B cell (primary cell): ENCODE data around the gene PRRX1. TPM values are rescaled to one million over a fixed set of nuclear protein-coding genes. Genes with fewer than 3 reads are reported as not detected.

Experiments used
- ATAC-seq: fragments of 200-7000 bp; cut with Tn5 transposase; one replicate; pipeline ENCODE4 v1.10.0; 2021; ENCODE audit warnings: low read depth, mild to moderate bottlenecking, moderate number of reproducible peaks, moderate library complexity
- CTCF ChIA-PET: fragments of 350-600 bp; sonication (Branson Sonifier 250); formaldehyde crosslinking; loops from one replicate; lab custom pipeline; 2021; ENCODE audit warnings: antibody characterized with exemption, inconsistent platforms; lab: Charles Lee
- POLR2A ChIA-PET: fragments of 350-600 bp; sonication (Branson Sonifier 250); formaldehyde crosslinking; loops from one replicate; lab custom pipeline; 2021; ENCODE audit warnings: antibody characterized with exemption; lab: Charles Lee
- DNase-seq: peaks from one replicate; pipeline ENCODE4 v3.0.0; 2013
- H2AFZ ChIP-seq: 2 replicates; pipeline ENCODE4 v1.6.1; 2012; ENCODE audit warnings: mild to moderate bottlenecking, low read depth, low read length; ENCODE audit not compliant: insufficient read depth, poor library complexity, severe bottlenecking
- H3K27ac ChIP-seq, 2 donors: 1 replicate in 1 of 2; 2 replicates in 1 of 2; pipeline ENCODE4 v1.5.1; 2012 to 2013; ENCODE audit warnings: low read length in 2 of 2, mild to moderate bottlenecking in 2 of 2, moderate library complexity in 1 of 2
- H3K27me3 ChIP-seq, 4 experiments: fragments of 200-600 bp in 1 of 4; sonication (generic) in 1 of 4; replicated peaks in 1 of 4; 1 replicate in 2 of 4; 2 replicates in 2 of 4; pipeline versions ENCODE4 v1.6.1 to v1.7.0; 2013 to 2016; ENCODE audit warnings: low read length in 3 of 4, mild to moderate bottlenecking in 2 of 4, mixed read lengths in 1 of 4, moderate library complexity in 1 of 4; ENCODE audit not compliant: insufficient read depth in 4 of 4, control insufficient read depth in 3 of 4; ENCODE audit errors: control extremely low read depth in 1 of 4
- H3K36me3 ChIP-seq, 2 experiments: replicated peaks in 1 of 2; 1 replicate in 1 of 2; 2 replicates in 1 of 2; pipeline versions ENCODE4 v1.6.1 to v1.7.1; 2013; ENCODE audit warnings: low read length in 1 of 2; ENCODE audit not compliant: insufficient read depth in 2 of 2, control insufficient read depth in 1 of 2; ENCODE audit errors: control extremely low read depth in 1 of 2, extremely low read depth in 1 of 2
- H3K4me1 ChIP-seq, 2 donors: fragments of 200-600 bp in 1 of 2; sonication (generic) in 1 of 2; 1 replicate in 1 of 2; 2 replicates in 1 of 2; pipeline versions ENCODE4 v1.5.1 to v1.6.1; 2013 to 2017; ENCODE audit warnings: low read length in 2 of 2; ENCODE audit not compliant: control insufficient read depth in 2 of 2, insufficient read depth in 2 of 2
- H3K4me2 ChIP-seq: replicated peaks from 2 replicates; pipeline ENCODE3; 2012; ENCODE audit warnings: mild to moderate bottlenecking, low read depth, low read length; ENCODE audit not compliant: poor library complexity, severe bottlenecking
- H3K4me3 ChIP-seq, 5 experiments: fragments of 200-600 bp in 1 of 5; sonication (generic) in 1 of 5; 1 replicate in 3 of 5; 2 replicates in 2 of 5; pipeline versions ENCODE4 v1.5.1 to v1.7.0; 2011 to 2016; ENCODE audit warnings: low read length in 4 of 5, mild to moderate bottlenecking in 4 of 5, low read depth in 2 of 5, control low read depth in 1 of 5, moderate library complexity in 1 of 5; ENCODE audit not compliant: insufficient read depth in 1 of 5; ENCODE audit errors: control extremely low read depth in 1 of 5, extremely low read depth in 1 of 5
- H3K79me2 ChIP-seq: fragments of 200-600 bp; sonication (generic); one replicate; pipeline ENCODE4 v1.6.0; 2016; ENCODE audit warnings: low read length; ENCODE audit not compliant: control insufficient read depth, insufficient read depth
- H3K9ac ChIP-seq: fragments of 200-600 bp; sonication (generic); 2 replicates; pipeline ENCODE4 v1.6.1; 2017; ENCODE audit warnings: mild to moderate bottlenecking, low read length, moderate library complexity
- H3K9me3 ChIP-seq, 3 donors: one replicate each; pipeline versions ENCODE4 v1.6.1 to v1.7.1; 2013; ENCODE audit warnings: low read length in 2 of 3; ENCODE audit not compliant: control insufficient read depth in 2 of 3, insufficient read depth in 1 of 3; ENCODE audit errors: control extremely low read depth in 1 of 3
- H4K20me1 ChIP-seq: 2 replicates; pipeline ENCODE4 v1.6.0; 2012; ENCODE audit warnings: mild to moderate bottlenecking, low read length; ENCODE audit not compliant: insufficient read depth, control insufficient read depth, poor library complexity, severe bottlenecking
- H3K27ac Mint-ChIP-seq: one replicate; pipeline ENCODE4 v1.8.0; 2021; ENCODE audit warnings: mixed read lengths
- H3K27me3 Mint-ChIP-seq: one replicate; pipeline ENCODE4 v1.8.0; 2021; ENCODE audit warnings: mixed read lengths
- H3K4me1 Mint-ChIP-seq: one replicate; pipeline ENCODE4 v1.8.0; 2021; ENCODE audit warnings: mixed read lengths
- H3K4me3 Mint-ChIP-seq: one replicate; pipeline ENCODE4 v1.8.0; 2021; ENCODE audit warnings: mixed read lengths
- H3K9me3 Mint-ChIP-seq: one replicate; pipeline ENCODE4 v1.8.0; 2022; ENCODE audit warnings: mixed read lengths; ENCODE audit not compliant: insufficient read depth
- EZH2 ChIP-seq: IDR thresholded peaks from 2 replicates; pipeline ENCODE4 v1.6.1; 2012; ENCODE audit warnings: borderline replicate concordance, low read depth, mild to moderate bottlenecking, moderate library complexity, low read length; ENCODE audit not compliant: insufficient read depth, poor library complexity, severe bottlenecking
- WGBS: methylation state at CpG from one replicate; pipeline ENCODE4 v1.1.5; 2013; ENCODE audit warnings: missing lambda C conversion rate; ENCODE audit not compliant: insufficient coverage; 5-methylcytosine and 5-hydroxymethylcytosine counted together
- intact Hi-C: fragments of 100-400 bp; cut with micrococcal nuclease; formaldehyde crosslinking; loops from one replicate; pipeline ENCODE4 v1.10.0; 2022
- polyA plus RNA-seq: library from polyadenylated mRNA; depleted of rRNA; stranded (reverse); fragments of >200 nt; gene quantifications from 2 replicates; pipeline ENCODE4 v1.2.3, GENCODE V29; 2012
- total RNA-seq, 2 donors: library from RNA; stranded (reverse); fragments of 120-200 nt in 1 of 2; gene quantifications; 1 replicate in 1 of 2; 2 replicates in 1 of 2; pipeline versions ENCODE4 v1.2.3 to v1.2.4, GENCODE V29; 2013 to 2022
- TF ChIP-seq, protein P1 (sequence below): fragments of 200-600 bp; IDR thresholded peaks from one replicate; pipeline ENCODE4 v1.8.0; 2022; ENCODE audit warnings: antibody characterized with exemption, mild to moderate bottlenecking

PRRX1 gene
- total and polyA plus RNA-seq, 2 donors (not counting 1 experiment from before 2014, with no cell fraction given), result not detected

DNA sequence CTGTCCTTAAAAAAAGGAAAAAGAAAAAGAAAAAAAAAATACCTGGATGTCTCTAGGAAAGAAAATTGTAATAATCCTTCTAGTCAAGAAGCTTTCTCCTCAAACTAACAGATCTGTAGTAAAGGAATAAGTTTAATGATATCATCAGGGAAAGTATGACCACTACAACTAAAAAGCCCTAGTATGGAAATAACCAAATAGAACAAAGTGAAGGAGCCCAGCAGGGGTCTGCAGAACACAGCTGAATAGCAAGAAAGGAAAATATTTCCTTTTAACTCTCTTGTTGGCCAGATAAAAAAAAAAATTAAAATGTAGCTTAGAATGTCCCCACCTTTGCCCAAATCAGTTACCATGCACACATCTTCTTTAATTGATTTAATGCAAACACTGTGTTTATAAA is 43.2 kb downstream of the PRRX1 start:
- Mint-ChIP-seq H3K27me3 (no peaks in the 10 kb centered on the region), H3K27ac (no peak overlapping the region), H3K4me1 (no peaks in the 10 kb centered on the region), H3K9me3 (no peaks in the 10 kb centered on the region), H3K4me3 (no peak overlapping the region)
- Histone ChIP-seq H3K4me2 (no peak overlapping the region), H2AFZ (no peak overlapping the region), H4K20me1 (no peaks in the 10 kb centered on the region), H3K27ac (no peak overlapping the region), H3K9ac (no peak overlapping the region), H3K27me3 (no peaks in the 10 kb centered on the region), H3K4me1 (no peaks in the 10 kb centered on the region), H3K4me3 (no peak overlapping the region), H3K79me2 (no peaks in the 10 kb centered on the region), H3K36me3 (no peaks in the 10 kb centered on the region), H3K9me3 (no peaks in the 10 kb centered on the region)
- intact Hi-C loops, result no loop called here
- CTCF ChIA-PET, result no interaction called here
- POLR2A ChIA-PET, result no interaction called here
- DNase-seq, result no peak
- TF ChIP-seq, protein P1, sequence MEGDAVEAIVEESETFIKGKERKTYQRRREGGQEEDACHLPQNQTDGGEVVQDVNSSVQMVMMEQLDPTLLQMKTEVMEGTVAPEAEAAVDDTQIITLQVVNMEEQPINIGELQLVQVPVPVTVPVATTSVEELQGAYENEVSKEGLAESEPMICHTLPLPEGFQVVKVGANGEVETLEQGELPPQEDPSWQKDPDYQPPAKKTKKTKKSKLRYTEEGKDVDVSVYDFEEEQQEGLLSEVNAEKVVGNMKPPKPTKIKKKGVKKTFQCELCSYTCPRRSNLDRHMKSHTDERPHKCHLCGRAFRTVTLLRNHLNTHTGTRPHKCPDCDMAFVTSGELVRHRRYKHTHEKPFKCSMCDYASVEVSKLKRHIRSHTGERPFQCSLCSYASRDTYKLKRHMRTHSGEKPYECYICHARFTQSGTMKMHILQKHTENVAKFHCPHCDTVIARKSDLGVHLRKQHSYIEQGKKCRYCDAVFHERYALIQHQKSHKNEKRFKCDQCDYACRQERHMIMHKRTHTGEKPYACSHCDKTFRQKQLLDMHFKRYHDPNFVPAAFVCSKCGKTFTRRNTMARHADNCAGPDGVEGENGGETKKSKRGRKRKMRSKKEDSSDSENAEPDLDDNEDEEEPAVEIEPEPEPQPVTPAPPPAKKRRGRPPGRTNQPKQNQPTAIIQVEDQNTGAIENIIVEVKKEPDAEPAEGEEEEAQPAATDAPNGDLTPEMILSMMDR, result no peak
- no peak for TF ChIP-seq EZH2
- no peak for ATAC-seq

GRCh38 chr1:170707959-170708655 is 44.2 kb downstream of the PRRX1 start:
- Histone ChIP-seq H3K9ac (no peak overlapping the region), H2AFZ (no peak overlapping the region), H3K4me1 (no peaks in the 10 kb centered on the region), H3K27me3 (no peaks in the 10 kb centered on the region), H3K79me2 (no peaks in the 10 kb centered on the region), H3K9me3 (no peaks in the 10 kb centered on the region), H3K4me2 (no peak overlapping the region), H4K20me1 (no peaks in the 10 kb centered on the region), H3K4me3 (no peak overlapping the region), H3K36me3 (no peaks in the 10 kb centered on the region), H3K27ac (no peak overlapping the region)
- Mint-ChIP-seq H3K4me1 (no peaks in the 10 kb centered on the region), H3K27ac (no peak overlapping the region), H3K4me3 (no peak overlapping the region), H3K9me3 (no peaks in the 10 kb centered on the region), H3K27me3 (no peaks in the 10 kb centered on the region)
- DNase-seq (no peak), ATAC-seq (no peak)
- intact Hi-C loops, result no loop called here
- POLR2A ChIA-PET, result no interaction called here
- CTCF ChIA-PET, result no interaction called here
- no peak for TF ChIP-seq EZH2
- TF ChIP-seq, protein P1, result no peak
- 74% methylated on average over 3 of the region's 5 CpGs for WGBS
